Bronchial epithelial cell (primary cell): ENCODE data around the gene INSM2. TPM values are rescaled to one million over a fixed set of nuclear protein-coding genes. Genes with fewer than 3 reads are reported as not detected.

Source experiments
- DNase-seq: peaks from one replicate; pipeline ENCODE4 v3.0.0-alpha.2; 2010; ENCODE audit warnings: low read depth
- FAIRE-seq: peaks from 2 replicates; lab custom pipeline; 2011; peaks lifted over from hg19 to GRCh38; lab: Jason Lieb, UNC
- H3K27me3 ChIP-seq: 2 replicates; pipeline ENCODE4 v1.5.1; 2011; ENCODE audit warnings: low read length; ENCODE audit not compliant: control insufficient read depth, insufficient read depth
- H3K36me3 ChIP-seq: 2 replicates; pipeline ENCODE4 v1.5.1; 2011; ENCODE audit warnings: low read length; ENCODE audit not compliant: control insufficient read depth, insufficient read depth
- H3K4me3 ChIP-seq: 2 replicates; pipeline ENCODE4 v1.5.1; 2011; ENCODE audit warnings: mild to moderate bottlenecking, low read depth, low read length, control low read depth
- CTCF ChIP-seq: IDR thresholded peaks from 2 replicates; pipeline ENCODE4 v1.5.1; 2011; ENCODE audit warnings: mild to moderate bottlenecking, moderate library complexity, low read length, control low read depth, inconsistent platforms; ENCODE audit not compliant: insufficient read depth, severe bottlenecking
- total RNA-seq: library from RNA; depleted of rRNA; stranded (reverse); fragments of >200 nt; gene quantifications from 2 replicates; pipeline ENCODE4 v1.2.1, GENCODE V29; 2014

The INSM2 gene
- total RNA-seq, 1 donor from 2014 or later: not detected

GRCh38 chr14:35565871-35566464, 32.0 kb downstream of the INSM2 start:
- DNase-seq (no peak), FAIRE-seq (no peak)
- Histone ChIP-seq H3K27me3 (no peaks in the 10 kb centered on the region), H3K36me3 (no peaks in the 10 kb centered on the region), H3K4me3 (no peak overlapping the region)
- no peak for TF ChIP-seq CTCF

GRCh38 chr14:35571598-35571997, 37.6 kb downstream of the INSM2 start:
- Histone ChIP-seq H3K27me3 (no peaks in the 10 kb centered on the region), H3K4me3 (no peak overlapping the region), H3K36me3 (no peaks in the 10 kb centered on the region)
- no peak for DNase-seq
- FAIRE-seq: no peak
- TF ChIP-seq CTCF: no peak

GRCh38 chr14:35573911-35574310, 39.9 kb downstream of the INSM2 start:
- no peak for TF ChIP-seq CTCF
- no peak overlapping the region for H3K4me3 ChIP-seq
- FAIRE-seq (no peak), DNase-seq (no peak)
- no peaks in the 10 kb centered on the region for H3K36me3 ChIP-seq
- no peaks in the 10 kb centered on the region for H3K27me3 ChIP-seq

- no peak for TF ChIP-seq CTCF
- Histone ChIP-seq H3K36me3 (no peaks in the 10 kb centered on the region), H3K4me3 (no peak overlapping the region), H3K27me3 (no peaks in the 10 kb centered on the region)
- DNase-seq: peak; percentile 3
- FAIRE-seq: no peak
Observed at GRCh38 chr14:35576260-35576659, 42.3 kb downstream of the INSM2 start.

GRCh38 chr14:35576856-35577255, 42.9 kb downstream of the INSM2 start:
- DNase-seq: no peak
- TF ChIP-seq CTCF: no peak
- FAIRE-seq: no peak
- no peaks in the 10 kb centered on the region for H3K36me3 ChIP-seq
- H3K27me3 ChIP-seq: no peaks in the 10 kb centered on the region
- H3K4me3 ChIP-seq: no peak overlapping the region

GRCh38 chr14:35578135-35578534, 44.2 kb downstream of the INSM2 start:
- Histone ChIP-seq H3K4me3 (no peak overlapping the region), H3K27me3 (no peaks in the 10 kb centered on the region), H3K36me3 (no peaks in the 10 kb centered on the region)
- FAIRE-seq (no peak), DNase-seq (no peak)
- no peak for TF ChIP-seq CTCF
